ENCODE data around the gene C6orf89.
A peak's percentile ranks its signal among the peaks of the same experiment; 100 is the strongest.

Gene C6orf89

DNA sequence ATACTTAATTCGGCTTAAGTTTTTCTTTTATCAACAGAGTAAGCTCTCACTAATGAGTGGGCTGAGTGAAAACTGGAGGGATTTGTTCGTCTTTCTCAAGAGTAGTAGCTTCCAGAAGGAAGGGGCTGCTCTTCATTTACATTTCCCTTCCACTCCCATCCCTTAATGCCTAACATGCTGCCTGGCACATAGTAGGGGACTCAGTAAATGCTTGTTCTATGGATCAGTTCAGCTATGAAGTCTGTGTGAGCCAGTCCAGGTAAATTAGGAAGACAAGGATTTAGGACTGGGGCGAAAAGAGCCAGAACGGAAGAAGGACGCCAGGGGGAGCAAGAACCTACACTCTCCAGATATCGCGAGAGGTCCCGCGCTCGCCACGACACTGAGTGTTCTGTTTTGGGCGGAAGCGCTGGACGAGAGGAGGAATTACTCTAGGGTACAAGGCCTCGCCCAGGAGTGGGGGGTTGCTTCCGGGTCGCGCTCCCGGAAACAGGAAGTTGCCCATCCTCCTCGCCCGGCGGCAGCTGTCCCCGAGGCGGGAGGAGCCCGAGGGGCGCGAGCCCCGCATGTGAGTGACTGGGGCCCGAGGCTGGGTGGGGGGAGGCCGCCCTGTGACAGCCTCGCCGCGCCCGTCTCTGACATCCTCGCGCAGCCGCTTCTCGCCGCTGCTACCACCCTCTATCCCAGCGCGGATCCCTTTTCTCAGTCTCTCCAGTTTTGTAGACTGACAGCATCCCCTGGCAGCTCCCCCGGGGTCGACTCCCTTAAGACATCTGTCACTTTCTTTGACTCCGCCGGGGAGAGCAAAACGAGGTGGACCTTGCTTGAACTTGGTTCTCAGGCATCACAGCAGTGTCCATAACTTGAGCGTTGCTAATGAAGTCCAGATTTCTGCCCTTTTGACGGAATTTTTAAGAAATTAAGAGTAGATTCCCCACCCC lies at the start of gene C6orf89:
Gene C6orf89 (plus strand): TSS at position 492 of the 941 bp plus-strand sequence. CDS start 13,493 bp downstream, outside the sequence.
- DNase-seq (ENCODE audit: low spot score): peak; percentile 97

DNA sequence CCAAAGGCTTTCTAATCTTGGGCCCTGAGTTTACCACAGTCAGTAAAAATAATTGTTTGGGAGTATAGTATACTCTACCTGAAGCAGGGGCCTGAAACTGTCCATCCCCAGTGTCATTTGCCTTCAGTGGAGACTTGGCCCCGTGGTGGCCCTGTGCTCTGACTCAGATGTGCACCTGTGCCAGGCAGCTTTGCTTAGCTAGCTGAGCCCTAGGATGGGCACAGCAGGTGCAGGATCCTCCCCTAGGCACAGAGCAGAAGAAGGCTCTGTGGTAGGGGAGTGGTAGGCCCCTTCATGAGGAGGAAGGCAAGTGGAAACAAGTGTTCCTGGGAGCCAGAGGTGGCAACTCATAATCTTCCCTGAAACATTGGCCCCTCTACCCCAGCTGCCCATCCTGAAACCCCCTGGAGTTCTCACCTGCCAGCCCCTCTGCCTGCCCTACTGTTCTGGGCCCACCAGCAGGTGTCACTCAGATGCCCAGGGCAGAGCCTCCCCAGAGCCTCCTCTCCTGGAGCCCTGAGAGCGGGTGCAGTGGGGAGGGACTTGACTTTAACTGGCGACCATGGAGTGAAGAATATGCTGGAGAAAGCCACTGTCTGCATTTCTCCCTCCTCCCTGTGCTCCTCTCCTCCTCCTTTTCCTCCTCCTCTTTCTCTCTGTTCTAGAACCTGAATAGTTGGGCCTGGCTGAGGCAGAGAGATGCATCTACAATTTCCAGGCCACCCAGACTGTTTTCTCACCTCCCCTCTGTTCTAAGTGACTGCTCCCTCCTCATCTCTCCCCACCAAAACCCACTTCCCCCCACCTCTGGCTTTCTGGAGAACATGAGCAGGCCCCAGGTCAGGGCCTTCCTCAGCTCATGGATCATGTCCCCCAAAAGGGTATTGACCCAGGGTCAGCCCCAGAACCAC lies 49.4 kb upstream of the C6orf89 start:
- no peak for DNase-seq (ENCODE audit: low spot score)

DNA sequence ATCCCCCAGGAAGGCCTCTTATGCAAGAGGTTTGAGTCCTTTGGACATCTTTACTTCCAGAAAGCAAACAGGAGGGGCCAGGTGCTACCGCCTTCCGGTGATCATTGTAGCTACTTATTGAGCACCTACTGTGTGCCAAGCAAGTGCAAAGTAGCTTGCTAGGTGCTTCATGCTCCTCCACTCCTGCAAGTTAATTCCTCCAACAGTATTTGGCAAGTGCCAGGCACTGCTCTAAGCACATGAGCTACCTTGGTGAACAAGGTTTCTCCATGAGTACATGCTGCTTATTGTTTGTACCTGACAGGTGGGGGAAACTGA lies 48.8 kb upstream of the C6orf89 start:
- no peak for DNase-seq (ENCODE audit: low spot score)

DNA sequence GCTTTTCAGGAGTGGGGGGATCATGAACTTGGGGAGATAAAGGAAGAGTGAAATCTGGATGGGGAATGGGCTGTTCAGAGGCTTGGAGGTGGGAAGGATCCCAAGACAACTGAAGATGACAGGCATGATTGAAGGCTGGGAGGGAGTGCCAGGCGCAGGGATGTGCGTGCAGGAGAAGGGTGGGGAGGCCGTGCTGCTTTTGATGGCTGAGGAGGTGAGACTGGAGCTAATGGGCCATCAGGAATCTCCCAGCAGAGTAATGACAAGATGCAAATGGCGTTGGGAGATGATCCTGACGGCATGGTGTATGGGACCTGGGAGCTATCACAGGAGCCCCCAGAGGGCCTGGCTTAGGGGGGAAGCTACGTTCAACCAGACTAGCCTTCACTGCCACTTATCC lies 48.1 kb upstream of the C6orf89 start:
- DNase-seq (ENCODE audit: low spot score): no peak

- DNase-seq (ENCODE audit: low spot score): no peak
Observed at GRCh38 chr6:36838896-36839748, 46.6 kb upstream of the C6orf89 start, which contains the start of gene CPNE5. TSS of gene CPNE5 (minus strand) at chr6:36839444. CDS start at chr6:36839377, 67 bp downstream.

GRCh38 chr6:36839749-36840431 lies 45.9 kb upstream of the C6orf89 start:
- DNase-seq (ENCODE audit: low spot score): no peak

- no peak for DNase-seq (ENCODE audit: low spot score)
Observed at GRCh38 chr6:36840432-36841403, 45.0 kb upstream of the C6orf89 start.

GRCh38 chr6:36841756-36842155 lies 44.0 kb upstream of the C6orf89 start:
- no peak for DNase-seq (ENCODE audit: low spot score)

DNA sequence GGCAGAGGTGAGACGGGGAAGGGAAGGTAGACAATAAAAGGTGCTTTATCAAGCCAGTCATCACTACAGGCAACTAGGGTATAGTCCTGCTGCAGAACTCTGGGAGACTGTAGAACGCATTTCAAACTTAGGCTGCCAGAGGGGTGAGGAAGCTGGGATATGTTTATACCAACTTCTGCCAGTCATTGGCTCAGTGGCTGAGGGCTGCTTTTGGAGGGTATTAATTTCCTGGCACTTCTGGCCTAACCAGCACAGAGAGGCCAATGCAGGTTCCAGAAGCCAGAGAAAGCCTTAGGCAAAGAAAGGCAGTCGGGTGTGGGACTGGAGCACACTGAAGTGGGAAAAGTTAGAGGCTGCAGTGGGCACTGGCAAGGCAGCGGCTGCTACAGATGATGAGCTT lies 42.6 kb upstream of the C6orf89 start:
- no peak for DNase-seq (ENCODE audit: low spot score)

- no peak for DNase-seq (ENCODE audit: low spot score)
Observed at GRCh38 chr6:36844232-36845170, 41.3 kb upstream of the C6orf89 start.

- no peak for DNase-seq (ENCODE audit: low spot score)
Observed at GRCh38 chr6:36845233-36845632, 40.5 kb upstream of the C6orf89 start.

GRCh38 chr6:36847152-36847551 lies 38.6 kb upstream of the C6orf89 start:
- DNase-seq (ENCODE audit: low spot score): no peak

DNA sequence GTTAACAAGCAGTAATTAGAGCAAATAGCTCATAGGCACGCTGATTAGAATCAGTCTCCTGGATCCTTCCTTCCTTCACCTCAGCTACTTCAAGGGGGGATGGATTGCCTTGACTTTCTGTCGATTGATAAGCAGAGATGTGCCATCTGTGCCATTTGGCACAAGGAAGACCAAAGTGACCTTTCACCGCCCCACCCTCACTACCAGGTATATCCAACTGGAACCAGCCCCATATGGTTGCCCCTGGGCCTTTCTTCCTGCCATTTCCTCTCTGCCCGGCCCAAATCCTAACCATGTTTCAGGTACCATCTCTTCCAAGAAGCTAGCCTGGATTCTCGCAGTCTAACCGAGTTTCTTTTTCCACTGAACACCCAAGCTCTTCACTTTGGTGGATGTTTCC lies 37.8 kb upstream of the C6orf89 start:
- DNase-seq (ENCODE audit: low spot score): no peak

DNA sequence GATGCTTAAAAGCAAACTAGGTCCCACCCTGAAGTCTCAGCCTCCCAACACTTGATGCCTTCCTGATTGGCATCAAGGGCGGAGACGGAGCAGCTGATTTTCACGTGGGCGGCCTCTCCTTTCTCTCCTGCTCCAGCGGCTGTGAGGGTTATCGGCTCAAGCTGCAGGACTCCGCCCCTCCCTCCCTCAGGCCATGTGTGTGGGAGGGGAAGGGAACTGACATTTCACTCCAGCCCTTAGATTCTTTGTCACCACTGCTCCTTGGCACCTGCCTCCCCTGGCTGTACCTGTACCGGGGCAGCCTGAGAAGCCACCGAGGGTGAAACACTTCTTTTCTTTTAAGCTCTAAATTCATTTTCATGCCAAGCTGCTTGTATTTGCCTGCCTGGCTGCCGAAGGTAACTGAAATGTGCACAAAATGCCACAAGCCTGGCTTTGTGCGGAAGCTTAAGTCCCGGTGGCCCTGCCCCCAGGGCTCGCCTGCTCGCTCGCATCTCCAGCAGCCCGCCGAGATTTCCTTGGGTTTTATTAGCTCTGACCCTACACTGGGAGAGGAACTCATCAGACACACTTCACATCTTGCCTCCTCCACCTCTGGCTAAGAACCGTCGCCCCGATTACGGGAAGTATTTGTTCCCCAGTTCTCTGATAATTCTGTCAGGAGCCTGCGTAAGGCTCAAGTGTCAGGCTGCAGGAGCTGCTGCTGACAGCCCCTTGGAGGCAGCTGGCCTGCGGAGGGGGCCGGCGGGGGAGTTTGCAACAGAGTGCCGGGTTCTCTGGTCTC lies 36.9 kb upstream of the C6orf89 start:
- DNase-seq (ENCODE audit: low spot score): peak; percentile 37

GRCh38 chr6:36850021-36850420 lies 35.7 kb upstream of the C6orf89 start:
- DNase-seq (ENCODE audit: low spot score): no peak

DNA sequence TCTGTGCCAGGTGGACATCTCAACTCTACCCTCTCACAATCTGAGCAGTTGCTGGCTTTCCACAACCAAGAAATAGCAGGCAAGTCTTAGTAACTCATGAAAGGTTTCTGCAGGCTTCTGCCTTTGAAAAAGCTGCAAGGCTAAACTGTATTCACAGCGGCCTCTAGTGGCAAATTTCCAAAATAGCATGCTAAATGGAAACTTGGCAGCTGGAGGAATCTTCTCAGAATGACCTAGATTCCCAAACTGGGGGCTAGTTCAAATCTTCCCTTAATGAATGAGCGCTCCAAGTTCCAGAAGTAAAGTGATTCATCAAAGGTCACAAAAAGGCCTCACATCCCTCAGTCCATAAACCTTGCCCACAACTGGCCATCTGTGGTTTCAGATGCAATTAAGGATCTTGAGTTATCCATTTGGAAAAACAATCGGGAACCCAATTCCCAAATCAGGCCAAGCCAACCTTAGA lies 34.6 kb upstream of the C6orf89 start:
- peak; percentile 21 for DNase-seq (ENCODE audit: low spot score)

DNA sequence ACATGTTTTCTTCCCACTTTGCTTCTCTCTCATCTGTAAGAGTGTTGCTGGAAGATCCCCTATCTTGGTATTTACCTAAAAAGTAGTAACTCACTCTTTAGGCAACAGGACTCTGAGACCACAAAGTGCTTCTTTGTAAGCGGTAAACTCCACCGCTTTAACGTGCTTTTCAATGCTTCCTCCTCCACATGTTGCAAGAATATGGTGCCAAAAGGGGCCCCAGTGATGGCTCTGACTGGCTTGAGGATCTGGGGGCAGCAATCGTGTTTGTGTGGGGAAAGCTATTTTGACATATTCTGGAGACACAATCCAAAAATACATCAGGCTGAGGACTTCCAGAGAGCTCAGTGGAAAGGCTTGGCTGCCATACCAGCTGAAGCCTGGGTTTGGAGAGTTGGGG lies 34.1 kb upstream of the C6orf89 start:
- DNase-seq (ENCODE audit: low spot score): no peak

All from SW480 (cell line).